ENCODE results near the gene KDM7A.

The KDM7A gene

DNA sequence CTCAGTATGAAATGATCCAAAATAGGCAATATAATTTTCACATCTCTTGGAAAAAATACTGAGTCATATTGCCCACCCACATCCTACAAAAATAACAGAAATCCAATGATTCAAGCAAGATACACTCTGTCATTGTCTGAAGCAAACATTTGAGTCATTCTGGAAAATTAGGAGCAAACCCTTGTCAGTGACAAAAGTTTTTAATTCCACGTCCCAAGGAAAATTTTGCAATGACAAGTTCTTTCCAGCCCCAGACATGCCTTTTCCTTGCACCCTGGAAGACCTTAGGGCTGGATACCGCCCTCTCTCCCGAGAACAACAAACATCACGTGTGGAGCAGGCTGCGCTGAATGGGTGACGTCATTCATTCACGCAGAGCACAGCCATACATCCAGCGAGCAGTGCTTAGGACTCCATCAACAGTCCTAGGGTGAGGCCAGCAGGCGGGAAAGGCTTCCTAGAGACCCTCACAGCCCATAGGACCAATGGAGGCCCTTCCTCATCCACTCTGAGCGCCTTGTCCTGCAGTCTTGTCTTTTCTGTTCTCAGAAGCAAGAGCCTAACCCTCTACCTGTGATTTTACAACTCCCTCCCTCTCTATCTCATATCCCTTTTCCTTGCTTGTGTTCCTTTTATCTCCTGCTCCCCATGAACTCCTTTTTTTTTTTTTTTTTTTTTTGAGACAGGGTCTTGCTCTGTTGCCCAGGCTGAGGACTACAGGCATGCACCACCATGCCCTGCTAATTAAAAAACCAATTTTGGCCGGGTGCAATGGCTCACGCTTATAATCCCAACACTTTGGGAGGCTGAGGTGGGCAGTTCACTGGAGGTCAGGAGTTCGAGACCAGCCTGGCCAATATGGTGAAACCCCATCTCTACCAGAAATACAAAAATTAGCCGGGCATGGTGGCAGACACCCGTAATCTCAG is 23.5 kb upstream of the KDM7A start:
- no peak for DNase-seq

DNA sequence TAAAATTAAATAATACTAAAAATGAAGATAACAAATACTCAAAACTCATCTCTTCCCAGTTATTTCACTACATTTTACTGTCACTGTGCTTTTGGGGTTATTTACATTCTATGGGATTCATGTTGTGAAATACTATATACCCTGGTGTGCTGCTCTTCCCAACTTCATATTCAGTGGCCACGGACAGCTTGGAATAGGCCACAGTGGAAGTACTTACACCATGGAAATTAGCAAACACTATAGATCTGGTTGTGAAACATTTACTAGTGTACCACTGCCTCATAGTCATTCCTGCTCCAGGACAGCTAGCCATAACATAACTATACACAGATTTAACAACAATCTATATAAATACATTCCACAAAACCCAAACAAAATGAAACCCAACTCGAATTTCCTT is 21.2 kb upstream of the KDM7A start:
- no peak for DNase-seq

- DNase-seq, result no peak
Observed at GRCh38 chr7:140197218-140197890, 20.6 kb upstream of the KDM7A start.

DNA sequence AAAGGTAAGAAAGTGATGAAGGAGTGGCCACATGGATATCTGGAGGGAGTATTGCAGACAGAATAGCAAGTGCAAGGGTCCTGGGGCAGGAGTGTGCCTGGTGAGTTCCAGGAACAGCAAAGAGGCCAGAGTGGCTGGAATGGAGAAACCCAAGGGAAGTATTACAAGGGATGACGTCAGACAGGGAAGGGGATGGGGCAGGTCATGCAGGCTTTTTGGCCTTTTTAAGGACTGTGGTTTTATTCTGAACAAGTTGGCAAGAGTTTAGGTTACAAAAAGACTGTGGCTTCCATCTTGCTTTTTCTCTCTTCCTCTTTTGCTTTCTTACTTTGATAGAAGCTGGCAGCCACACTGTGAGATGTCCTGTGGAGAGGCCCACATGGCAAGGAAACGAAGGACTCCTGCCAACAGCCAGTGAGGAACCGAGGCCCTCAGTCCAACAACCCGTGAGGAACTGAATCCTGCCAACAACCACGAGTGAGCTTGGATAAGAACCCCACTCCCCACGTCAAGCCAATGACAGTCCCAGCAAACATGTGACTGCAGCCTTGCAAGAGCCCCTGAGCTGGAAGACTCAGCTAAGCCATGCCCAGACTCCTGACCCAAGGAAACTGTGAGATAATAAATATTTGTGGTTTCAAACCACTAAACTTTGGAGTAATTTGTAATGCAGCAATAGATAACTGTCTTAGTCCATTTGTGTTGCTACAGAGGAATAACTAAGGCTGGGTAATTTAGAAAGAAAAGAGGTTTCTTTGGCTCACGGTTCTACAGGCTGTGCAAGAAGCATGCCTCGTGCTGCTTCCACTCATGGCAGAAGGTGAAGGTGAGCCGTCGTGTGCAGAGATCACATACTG is 19.8 kb upstream of the KDM7A start:
- DNase-seq, result peak; percentile 80

DNA sequence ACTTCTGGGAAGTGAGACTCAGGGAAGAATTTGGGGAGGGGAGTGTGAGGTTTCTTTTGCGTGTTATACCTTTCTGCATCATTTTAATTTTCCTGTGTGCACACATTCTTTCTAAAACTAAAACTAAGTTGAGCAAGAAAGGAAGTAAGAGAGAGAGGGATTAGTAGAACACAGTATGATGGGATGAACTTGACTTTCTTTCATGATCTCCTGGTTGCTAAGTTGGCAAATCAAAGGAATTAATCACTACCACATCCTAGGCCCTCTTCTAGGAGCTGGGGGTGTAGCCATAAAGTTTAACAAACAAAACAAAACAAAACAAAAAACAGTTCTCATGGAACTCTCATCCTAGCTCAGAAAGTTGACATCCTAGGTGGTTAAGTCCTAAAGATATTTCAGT is 19.1 kb upstream of the KDM7A start:
- no peak for DNase-seq

GRCh38 chr7:140192620-140193019 is 15.8 kb upstream of the KDM7A start:
- DNase-seq, result no peak

DNA sequence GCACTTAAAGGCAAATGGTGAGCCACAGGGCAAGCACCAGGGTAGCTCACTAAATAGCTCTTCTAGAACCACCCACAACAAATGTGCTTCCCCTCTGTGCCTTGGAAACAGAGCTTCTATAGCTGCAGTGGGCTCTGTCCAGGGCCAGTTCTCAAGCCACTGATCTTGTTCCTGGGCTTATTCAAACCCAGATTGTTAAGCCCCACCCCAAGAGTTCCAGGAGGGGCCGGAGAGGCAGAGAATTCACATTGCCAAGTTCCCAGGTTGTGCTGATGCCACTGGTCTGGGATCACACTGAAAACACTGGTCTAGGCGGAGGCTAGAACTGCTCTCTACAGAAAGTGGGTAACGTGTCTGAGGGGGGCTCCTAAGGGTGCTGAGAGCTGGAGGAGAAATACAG is 15.4 kb upstream of the KDM7A start:
- no peak for DNase-seq

DNA sequence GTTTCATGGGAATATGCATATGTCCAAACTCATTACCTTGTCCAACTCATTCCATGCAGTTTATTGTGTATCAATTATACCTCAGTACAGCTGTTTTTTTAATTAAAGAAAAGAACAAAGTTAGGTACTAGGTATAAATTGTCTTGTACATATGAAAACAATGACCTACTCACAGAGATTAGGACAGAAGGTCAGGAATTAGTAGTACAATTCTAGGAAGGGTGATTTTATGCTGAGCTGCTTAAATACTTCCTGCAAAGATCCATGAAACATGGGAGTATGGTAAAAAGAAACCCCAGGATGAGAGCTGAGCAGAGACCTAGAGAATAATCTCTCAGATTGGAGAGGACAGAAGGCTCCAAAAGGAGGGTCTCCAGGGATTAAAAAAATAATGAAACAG is 13.8 kb upstream of the KDM7A start:
- no peak for DNase-seq

DNA sequence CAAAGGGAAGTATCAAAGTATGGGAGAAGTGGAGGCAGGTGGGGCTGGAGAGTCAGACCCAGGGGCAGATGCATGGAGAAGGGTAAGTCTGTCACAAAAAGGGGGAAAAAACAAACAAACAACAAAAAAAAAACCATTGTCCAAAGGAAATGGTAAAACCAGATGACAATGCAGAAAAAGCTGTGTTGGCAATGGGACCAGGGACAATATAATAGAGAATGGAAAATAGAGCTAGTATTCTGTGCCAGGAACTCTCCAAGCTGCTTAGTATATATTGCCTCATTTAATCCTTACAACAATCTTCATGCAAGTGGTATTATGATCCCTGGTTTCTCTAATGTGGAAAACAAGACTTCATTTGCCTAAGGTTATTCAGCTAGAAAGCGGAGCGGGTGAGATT is 13.1 kb upstream of the KDM7A start:
- DNase-seq, result no peak

- DNase-seq, result no peak
Observed at GRCh38 chr7:140182917-140183316, 6.1 kb upstream of the KDM7A start.

GRCh38 chr7:140179339-140179738 is 2.6 kb upstream of the KDM7A start:
- no peak for DNase-seq

- DNase-seq, result no peak
Observed at GRCh38 chr7:140176122-140176701, 571 bp downstream of the KDM7A start.

- peak; percentile 84 for DNase-seq
Observed at GRCh38 chr7:140175221-140176121, 1.3 kb downstream of the KDM7A start.

GRCh38 chr7:140174217-140174616 is 2.6 kb downstream of the KDM7A start:
- no peak for DNase-seq

- no peak for DNase-seq
Observed at GRCh38 chr7:140170375-140170774, 6.4 kb downstream of the KDM7A start.

DNA sequence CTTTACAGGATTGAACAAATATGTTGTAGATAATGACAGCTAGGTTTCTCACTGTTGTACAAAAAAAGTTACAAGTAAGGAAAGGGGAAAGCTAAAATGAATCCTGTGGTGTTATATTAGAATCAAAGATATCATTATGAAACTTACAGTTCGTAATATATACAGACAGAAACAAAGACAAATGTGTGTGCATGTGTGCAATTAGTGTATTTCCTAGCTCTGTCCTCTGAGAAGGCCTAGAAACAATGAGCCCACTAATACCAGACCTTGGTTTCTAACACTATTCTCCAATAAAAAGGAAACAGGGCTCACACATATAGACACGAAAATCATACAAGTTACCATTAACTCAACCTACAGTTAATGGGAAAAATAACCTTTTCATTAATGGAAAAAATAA is 8.0 kb downstream of the KDM7A start:
- DNase-seq, result no peak

GRCh38 chr7:140165422-140165821 is 11.4 kb downstream of the KDM7A start:
- peak; percentile 25 for DNase-seq

DNA sequence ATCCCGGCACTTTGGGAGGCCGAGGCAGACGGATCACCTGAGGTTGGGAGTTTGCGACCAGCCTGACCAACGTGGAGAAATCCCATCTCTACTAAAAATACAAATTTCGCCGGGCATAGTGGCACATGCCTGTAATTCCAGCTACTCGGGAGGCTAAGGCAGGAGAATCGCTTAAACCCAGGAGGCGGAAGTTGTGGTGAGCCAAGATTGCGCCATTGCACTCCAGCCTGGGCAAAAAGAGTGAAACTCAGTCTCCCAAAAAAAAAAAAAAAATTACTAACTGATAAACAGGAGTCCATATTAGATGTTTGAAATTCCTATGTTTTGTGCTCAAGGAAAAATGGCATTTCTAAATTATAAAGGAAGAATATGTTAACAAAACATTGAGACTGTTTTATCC is 14.7 kb downstream of the KDM7A start:
- DNase-seq, result peak; percentile 51

DNA sequence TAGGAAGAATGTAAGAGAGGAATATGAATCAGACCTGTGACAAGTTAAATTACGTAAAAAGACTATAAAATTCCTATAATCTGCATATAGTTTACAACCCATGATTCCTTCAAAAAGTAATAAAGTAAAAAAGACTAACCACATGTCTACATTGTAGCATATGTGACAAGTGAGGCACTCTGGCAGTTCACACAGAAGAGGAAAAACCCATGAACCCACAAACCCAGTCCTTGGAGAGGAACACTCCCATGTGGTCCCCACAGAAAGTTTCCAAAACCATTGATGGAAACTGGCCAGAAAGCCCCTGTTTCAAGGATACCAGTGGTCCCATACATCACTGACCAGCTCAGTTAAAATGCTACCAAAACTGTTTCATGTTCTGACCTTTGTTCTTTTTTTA is 15.7 kb downstream of the KDM7A start:
- no peak for DNase-seq

DNA sequence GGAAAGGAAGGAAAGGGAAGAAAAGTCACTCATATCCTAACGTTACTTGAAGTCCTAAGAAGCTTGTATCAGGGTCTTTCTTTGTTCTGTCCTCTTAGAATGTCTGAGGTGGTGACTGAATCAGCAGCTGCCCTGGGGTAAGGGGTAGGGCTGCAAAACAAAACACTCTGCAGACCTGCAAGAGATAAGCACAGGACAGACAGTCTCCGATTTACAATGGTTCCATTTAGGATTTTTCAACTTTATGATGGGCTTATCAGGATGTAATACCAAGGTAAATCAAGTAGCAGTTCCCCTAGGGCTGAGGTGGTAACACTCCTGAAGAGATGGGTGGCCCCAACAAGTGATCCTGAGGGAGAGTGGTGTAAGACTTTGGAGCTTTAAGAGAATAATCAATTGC is 16.5 kb downstream of the KDM7A start:
- no peak for DNase-seq

DNA sequence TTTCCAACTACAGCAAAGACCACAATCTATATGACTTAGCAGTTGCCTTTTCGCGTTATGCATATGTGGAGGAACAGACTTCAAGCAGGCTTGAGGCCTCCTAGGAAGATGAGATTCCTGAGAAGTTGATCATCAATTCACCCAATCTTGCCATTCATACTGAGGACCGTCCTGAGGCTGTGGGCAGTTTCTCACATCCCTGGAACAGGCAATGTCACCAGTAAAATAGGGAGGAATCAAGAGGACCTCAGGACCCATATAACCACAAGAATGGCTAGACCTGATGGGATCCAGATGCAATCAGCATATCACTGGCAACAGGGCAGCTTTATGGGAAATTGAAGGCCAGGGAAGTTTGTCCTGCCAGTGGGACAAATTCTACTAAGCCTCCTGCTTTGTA is 17.3 kb downstream of the KDM7A start:
- no peak for DNase-seq
